NCI-H2029 (cell line): Measurements from ENCODE around the gene DENND1A.
A peak's percentile ranks its signal among the peaks of the same experiment; 100 is the strongest.

Experiments
- DNase-seq: peaks from one replicate; lab custom pipeline; 2025; lab: John Stamatoyannopoulos, UW

Gene DENND1A

DNA sequence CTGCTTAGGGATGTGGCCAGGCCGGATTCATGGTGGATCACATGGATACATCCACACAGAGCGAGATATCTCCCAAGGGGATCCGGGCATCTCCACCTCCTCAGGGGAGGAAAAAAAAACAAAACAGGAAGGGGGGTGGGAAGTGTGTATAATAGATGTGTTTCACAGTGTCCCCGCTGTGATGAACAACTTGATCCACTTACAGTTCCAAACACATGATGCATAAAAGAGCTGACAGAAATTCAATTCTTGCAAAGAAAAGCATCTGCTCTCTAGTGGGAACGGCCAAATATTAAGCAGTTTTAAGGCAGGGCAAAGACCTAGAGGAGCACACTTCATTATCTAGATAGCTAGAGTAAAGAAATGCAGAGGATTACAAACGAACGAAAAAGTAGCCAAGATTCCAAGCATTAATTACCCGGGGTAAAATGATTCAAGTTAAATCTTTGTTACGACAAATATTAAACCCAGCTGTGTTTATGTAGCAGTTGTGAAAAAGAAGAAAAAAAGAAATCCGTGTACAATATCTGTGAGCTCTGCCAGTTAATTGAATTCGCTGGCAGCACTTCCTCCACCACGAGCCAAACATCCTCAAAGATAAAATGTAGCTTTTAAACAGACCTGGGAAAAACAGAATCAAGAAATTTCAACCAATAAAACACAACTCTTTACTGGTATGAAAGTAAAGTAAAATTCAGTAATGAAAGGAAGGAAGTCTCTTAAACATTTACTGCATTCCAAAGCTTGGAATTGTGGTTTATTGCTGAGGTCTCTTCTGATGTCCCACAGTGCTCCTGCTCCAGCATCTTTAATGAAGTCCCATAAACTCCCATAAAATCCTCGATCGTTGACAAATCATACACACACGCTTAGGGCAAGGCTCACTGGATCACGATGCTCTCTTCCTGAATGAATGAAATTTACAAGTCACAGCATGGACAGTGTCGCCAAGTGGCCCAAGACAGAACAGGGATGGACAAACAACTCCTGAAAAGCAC is 360.9 kb downstream of the DENND1A start:
- no peak for DNase-seq

DNA sequence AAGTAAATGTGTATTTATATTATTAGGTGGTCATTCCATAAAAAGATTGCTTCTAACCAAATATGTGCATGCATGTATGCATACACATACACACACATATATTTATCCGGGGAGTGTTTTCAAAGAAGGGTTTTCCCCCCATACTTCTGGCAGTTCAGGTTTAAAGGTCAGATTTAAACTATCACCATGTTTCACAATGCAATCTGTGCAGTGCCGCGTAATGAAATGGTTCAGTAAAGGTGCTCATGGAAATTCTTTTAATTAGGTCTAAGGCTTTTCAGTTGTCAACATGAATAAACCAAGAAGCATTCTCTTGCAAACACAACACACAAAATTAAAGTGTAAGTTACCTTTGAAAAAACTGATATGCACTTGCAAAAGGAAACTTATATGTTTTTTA is 362.9 kb downstream of the DENND1A start:
- no peak for DNase-seq

DNA sequence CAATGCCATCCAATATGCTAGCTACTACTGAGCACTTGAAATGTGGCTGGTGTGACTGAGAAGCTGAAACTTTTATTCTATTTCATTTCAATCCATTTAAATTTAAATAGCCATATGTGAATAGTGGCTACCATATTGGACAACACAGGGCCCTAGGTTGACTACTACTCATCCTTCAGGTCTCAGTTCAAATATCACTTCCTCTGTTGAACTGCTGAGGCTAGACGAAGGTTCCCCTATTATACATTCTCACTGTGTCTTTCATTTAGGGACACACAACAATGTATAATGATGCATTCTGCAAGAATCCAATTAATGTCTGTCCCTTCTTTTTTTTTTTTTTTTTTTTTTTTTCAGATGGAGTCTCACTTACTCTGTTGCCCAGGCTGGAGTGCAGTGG is 365.3 kb downstream of the DENND1A start:
- no peak for DNase-seq

DNA sequence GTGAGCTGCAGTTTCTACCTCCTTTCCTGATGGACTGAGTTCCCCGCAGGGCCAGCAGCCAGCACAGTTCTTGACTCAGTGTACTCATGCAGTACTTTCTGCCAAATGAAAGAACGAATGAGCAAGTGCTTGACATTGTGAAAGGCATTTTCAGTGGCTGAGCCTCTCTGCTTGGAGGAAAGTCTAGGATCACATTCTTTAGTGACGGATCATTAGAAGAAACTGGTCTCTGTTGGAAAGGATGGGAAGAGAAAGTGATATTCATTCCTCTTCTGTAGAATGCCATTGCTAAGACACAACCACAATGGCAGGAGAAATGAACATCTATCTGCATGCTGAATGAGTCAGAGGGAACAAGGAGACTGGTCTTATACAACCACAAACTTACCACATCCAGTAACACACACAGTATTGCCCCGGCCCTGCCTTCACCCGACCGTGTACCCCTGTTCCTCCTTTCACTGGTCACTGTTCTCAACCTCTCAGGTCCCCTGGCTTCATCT is 367.0 kb downstream of the DENND1A start:
- DNase-seq = no peak

DNA sequence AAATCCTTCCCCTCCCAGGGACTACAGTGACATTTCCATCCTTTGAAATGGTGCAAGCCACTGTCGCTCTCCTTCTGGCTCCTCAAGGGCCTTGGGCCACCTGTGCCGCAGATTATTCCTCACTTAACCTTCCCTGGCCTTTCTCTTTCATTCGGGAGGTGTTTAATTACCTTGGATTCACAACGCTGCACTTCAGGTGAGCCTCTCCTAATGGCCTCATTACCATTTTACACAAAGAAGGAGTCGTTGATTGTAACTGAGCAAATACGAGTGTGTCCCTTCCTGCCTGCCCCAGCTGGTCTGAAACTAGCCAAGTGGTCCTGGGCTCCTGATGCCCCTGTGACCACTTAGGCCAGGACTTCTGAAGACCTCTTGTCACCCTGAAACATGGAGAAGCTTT is 368.9 kb downstream of the DENND1A start:
- DNase-seq = peak; percentile 92

DNA sequence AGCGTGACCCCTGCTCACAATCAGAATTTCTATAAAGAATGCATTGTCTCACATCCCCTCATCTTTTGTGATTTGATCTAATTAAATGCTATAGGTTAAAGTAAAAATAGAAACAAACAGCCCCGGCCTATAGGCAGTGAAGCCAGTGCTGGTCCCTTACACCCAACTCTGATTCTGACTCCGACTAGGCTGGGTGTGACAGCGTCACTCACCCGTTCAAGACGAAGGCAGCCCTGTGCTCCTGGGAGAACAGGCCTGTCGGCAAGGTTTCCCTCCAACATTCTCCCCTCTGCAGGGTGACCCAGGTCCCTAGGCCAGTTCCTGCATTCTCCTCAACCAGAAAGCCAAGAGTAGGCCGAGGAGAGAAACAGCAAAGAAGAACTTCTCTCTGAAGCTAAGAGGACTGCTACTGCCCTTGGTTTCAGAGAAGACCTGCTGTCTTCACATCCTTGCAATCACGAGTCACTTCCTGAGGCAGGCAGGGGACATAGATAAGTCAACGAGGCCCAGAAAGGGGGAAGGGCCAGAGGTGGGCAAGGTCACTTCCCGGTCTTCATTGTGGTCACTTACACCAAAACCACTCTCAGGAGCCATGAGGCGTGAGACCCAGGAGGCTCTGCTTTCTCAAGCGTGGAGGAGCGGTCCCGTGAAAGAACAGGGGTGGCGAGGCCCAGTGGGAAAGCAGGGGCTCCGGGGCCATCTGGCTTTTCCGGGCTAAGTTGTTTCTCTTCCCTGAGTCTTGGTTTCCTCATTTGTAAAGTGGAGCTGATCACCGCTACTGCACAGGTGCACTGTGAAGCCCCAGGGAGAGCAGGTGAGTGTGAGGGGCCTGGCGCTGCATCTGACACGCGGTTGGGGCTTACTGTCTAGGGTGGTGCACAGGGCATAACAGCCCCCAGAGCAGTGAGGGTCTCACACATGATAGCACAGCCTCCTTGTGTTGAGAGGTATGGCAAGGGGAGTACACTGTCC is 373.2 kb downstream of the DENND1A start:
- no peak for DNase-seq

DNA sequence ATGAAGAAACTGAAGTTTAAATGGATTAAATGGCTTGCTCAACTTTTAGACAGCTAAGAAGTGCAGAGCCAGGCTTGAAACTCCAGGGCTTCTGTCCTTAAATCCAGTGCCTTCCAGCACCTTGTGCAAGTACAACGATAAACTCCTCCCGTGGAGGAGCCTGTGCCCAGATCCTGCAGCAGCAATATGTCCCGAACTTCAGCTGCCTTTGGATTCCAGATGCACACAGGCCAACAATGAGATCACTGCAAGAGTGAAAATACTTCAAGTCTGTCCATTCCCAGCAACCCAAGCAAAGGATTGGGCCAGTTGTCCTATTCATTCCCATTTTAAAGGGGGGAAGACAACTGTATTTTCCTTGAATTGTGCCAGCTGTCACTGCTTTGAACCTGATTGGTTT is 374.3 kb downstream of the DENND1A start:
- DNase-seq = no peak

DNA sequence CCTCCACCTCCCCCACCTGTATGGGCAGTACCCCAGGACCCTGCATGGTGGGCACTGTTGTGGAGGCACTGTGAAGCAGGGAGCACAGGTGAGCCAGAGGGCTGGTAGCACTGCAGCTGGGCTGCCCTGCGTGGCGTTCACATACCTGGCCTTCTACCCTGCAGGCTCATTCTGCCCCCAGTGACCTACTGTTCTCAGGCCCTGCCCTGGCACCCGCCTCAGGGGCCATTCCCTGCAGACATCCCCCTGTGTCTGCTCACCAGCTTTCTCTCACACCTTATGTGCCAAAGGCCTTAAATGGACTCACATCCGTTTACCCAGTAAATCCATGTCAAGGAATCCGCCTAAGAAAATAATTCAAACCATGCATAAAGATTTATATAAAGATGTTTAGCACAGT is 377.4 kb downstream of the DENND1A start:
- no peak for DNase-seq

DNA sequence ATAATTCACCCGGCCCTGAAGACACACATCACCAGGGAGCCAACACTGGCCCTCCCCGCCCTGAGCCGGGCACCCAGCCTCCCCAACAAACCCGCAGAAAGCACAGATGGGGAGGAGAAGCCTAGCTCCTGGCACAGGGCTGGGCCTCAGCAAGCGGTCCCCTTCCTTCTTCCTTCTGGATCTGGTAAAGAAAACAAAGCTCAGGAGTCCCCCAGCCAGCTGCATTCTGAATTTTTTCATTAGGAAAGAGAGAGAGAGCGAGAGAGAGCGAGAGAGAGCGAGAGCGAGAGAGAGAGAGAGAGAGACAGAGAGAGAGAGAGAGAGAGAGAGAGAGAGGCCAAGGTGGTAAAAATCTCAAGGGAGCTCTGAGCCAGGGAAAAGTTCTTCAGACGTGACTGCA is 378.2 kb downstream of the DENND1A start:
- no peak for DNase-seq

DNA sequence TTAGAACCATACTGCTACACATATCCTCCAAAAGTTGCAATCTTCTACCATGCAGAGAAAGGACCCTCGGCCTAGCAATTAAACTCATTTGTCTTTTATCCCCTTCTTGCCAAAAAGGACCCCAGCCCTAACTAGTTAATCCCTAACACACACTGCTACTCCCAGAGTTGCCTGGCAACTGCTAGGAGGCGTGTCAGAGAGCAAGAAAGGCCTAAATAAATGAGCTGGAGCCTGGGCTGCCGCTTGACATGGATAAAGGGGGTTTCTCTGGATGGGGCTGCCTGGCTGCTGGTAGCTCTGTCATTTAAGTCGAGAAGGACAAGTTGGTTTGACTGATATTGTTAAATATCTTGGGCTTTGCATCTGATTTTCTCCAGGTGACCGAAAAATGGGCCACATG is 379.1 kb downstream of the DENND1A start:
- DNase-seq = no peak

DNA sequence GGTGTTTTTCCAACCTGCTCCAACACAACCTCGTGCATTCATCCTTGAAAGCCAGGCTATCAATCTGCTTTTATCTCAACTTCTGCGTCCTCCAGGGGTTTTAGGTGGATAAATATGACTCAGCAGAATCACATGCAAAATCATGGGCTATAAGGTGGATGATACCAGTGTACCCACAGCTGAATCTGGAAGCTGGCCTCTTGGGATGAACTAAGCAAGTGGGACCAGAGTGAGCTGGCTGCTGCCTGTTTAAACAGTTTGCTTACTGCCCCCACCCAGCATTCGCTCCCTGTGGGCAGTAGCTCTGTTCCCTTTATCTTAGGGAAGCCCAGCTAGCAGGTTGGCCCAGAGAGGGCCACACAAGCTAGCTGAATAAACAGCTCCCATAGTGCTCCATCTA is 379.9 kb downstream of the DENND1A start:
- no peak for DNase-seq

DNA sequence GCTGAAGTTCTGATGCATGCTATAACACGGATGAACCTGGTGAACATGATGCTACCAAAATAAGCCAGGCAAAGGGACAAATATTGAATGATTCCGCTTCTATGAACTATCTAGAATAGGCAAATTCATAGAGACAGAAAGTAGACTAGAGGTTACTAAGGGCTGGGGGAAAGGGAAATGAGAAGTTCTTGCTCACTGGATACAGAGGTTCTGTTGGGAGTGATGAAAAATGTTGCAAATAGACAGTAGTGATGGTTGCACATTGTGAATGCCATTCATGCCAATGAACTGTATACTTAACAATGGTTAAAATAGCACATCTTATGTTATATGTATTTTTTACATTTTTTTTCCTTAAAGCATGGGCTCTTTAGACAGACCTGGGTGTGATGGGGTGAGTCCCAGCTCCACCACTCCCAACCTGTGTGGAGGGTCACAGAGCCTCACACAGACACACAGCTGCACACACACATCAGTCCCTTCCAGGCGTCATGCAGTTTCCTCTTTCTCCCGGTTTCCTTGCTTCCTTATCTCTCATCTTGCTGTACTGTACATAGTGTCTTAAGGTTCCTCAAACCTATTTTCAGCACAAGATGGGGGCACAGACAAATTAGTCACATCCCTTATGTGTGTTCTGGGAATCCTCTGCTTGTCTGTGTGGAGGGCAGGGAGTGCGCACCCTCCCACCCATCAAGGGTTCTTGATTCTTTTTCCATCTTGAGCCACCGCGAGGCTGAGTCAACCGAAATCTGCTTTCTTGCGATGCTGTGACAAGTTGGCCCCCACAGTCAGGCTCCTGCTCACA is 381.0 kb downstream of the DENND1A start:
- DNase-seq = no peak

DNA sequence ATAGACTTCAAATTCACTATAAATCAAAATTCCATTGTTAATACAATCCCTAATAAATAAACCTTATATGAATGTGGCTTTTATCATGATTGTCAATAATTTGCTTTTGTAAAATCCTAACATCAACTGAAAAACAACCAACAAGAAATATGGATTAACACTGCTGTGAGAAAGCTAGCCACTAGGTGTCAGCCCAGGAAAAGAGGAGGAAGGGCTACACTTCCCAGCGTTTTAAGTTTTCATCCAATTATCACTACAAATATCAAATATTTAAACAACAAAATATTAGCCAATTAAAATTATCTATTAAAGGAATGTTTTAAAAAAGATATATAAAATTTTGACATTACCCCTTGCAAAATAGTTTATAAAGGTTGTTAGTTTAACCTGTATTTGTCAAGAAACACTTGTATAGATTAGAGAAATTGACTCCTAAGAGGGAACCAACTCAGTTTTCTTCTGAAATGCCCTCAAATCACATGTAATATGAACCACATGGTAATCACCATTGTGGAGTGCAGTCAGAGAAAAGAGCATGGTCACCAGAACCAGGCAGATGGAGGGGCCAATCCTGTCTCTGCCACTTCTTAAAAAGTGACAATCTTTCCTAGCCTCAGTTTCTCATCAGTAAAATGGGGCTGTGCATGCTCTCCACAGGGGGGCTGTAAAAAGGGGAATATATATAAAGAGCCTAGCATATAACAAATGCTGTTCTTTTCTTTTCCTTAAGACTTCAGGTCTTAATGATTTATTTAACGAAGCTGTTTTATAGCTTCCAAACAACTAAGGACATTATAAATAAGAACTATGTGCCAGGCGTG is 385.7 kb downstream of the DENND1A start:
- peak; percentile 52 for DNase-seq

DNA sequence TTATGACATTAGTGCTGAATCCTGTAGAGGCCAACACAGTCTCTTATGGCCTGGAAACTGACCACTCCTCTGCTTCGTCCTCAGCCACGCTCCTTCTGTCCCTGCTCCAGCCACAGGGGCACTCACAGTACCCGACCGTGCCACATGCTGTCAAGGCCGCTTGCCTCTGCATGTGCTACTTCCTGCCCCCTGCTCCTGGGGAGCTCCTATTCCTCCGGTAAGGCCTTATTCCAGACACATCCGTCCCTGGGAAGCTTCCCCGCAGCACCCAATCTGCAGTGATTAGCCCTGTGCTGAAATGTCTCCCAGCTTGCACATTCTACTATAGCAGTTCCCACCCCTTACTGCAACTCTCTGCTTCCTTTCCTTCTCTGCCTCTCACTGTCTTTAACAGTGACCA is 386.4 kb downstream of the DENND1A start:
- DNase-seq = no peak

DNA sequence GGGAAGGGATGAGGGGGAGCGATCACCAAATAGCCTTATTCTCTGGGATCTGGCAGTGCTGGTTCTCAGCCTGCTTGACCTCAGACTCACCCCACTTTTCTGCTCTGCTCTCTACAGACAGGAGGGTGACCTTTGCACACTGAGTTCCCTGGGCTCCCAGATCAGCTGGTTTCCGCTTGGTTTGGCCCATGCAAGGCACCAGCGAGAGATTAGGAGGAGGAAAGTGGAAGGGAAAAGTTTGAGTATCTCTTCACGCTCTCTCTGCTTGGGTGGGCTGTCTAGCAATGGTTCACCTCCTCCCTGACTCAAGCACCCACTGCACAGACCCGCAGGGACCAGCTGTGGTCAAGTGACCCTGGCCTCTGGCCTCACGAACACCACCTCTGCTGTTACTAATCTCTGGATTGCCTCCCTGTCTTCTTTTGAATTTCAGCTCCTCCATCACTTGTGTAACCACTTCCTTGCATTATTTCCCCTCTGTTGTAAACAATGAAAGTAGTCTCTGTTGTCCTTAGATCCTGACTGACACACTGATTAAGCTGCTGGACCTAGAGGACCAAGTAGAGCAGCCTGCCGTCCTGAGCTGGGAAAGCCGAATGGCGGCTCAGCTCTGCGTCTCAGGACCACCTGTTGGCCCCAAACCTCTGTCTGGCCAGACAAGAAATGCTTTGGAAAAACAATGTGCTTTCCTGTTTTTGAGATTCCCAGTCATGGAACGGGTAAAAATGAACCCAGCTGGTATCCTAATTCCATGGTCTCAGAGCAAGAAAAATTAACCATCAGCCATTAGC is 387.3 kb downstream of the DENND1A start:
- DNase-seq = no peak

DNA sequence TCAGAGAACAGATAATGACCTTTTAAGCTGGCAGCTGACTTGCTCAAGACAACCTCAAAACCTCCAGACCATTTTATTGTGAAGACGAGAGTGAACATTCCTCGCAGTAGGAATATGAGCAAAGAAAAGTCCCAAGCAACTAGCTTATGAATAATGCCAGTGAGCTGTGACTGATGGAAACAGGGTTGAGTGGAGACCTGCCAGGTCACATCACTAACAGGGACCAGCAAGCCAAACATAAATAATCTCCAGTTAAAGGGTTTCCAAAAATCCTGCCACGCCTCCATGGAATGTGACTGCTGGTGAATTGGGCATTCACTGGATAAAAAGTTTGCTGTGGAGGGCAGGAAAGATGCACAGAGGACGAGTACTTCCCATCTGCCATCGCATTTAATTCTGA is 388.5 kb downstream of the DENND1A start:
- DNase-seq = no peak

DNA sequence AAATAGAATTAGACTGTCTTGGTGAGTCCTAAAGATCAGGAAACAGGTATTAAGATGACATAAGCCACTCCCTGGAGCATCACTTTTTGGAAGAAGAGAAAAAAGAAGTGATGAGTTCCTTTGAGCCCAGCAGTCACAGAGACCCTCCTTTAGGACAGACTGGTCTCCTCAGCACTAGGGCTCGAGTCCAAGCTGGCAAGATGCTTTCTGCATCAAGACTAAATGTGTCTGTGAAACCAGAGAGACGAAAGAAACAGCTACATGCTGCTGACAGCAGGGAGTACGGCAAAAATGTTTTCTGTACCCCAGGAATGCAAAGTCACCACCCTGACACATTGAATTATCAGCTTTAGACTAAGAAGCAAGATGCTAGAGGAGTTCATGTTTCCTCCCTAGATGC is 389.5 kb downstream of the DENND1A start:
- DNase-seq = no peak

DNA sequence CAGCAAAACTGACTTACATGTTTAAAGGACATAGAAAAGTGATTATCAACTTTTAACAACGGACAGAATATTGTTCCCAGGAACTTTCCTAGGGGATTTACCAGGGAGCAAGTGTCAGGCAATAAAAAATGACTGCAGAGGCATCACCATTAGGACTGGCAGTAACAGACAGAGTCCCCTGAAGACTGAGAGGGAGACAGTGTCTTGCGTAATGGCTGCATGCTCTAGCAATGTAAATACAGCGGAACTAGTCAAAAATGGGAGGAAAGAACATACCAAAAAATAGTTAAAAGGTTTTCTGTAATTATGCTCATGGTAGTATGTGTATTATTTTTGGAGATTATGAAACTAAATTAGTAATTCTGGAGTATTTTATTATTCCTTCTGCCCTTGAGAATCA is 392.1 kb downstream of the DENND1A start:
- no peak for DNase-seq

DNA sequence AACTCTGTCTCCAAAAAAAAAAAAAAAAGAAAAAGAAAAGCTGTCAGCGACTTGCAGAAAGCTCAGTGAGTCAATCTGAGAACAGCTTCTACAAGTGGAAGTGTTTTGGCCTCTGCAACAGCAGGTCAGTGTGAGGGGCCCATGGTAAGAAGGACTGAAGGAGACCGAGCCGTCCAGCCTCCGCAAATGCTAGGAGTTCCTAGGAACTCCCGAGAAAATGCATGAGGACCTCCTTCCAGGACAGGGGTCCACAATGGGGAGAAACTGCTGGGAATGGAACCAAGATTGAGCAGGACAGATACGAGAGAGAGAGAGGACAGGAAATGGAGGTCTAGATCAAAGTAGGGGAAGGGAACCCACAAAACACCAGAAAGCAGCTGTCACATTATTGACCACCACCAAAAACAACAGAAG is 393.5 kb downstream of the DENND1A start:
- no peak for DNase-seq

DNA sequence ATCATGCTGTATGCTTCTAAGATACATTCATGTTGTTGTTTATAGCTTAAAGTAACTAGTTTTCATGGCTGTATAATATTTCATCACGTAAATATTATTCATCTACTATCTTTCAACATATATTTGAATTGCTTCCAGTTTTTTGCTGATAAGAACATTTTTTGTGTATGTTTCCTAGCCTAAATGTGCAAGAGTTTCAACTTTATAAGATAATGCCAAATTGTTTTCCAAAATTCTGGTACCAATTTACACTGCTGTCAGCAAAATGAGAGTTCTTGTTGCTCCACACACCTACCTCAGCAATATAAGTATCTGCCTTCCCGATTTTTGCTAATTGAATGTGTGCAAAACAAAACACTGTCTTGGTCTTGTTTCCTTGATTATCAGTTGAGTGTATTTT is 395.6 kb downstream of the DENND1A start:
- no peak for DNase-seq
